ENCODE data around the gene CALCR. TPM values are rescaled to one million over a fixed set of nuclear protein-coding genes. Genes with fewer than 3 reads are reported as not detected.

CALCR gene
- polyA plus RNA-seq, 3 donors = not detected

- Histone ChIP-seq H3K79me2 (ENCODE audit: insufficient read depth, low read length) (no peaks in the 10 kb centered on the region), H3K4me1 (ENCODE audit: control insufficient read depth in 1 of 2, insufficient read depth in 2 of 2, low read length in 2 of 2) (no peaks in the 10 kb centered on the region), H3K27ac (ENCODE audit: low read depth in 1 of 2, low read length in 2 of 2) (no peak overlapping the region), H3K4me2 (replicated peaks; ENCODE audit: extremely low read depth, low read length, poor library complexity, severe bottlenecking) (no peak overlapping the region), H3K9me3 (replicated peaks in 1 of 2; ENCODE audit: control insufficient read depth in 1 of 2, insufficient read depth in 1 of 2, low read length in 2 of 2) (no peaks in the 10 kb centered on the region), H4K20me1 (ENCODE audit: insufficient read depth, low read length) (no peaks in the 10 kb centered on the region), H3K27me3 (ENCODE audit: control insufficient read depth in 2 of 2, insufficient read depth in 2 of 2, low read length in 2 of 2) (no peaks in the 10 kb centered on the region), H3K4me3 (replicated peaks in 1 of 3; ENCODE audit: low read depth in 2 of 3, low read length in 3 of 3) (no peak overlapping the region), H2AFZ (ENCODE audit: insufficient read depth, low read depth, low read length, poor library complexity, severe bottlenecking) (no peak overlapping the region), H3K36me3 (replicated peaks in 1 of 2; ENCODE audit: control insufficient read depth in 1 of 2, insufficient read depth in 2 of 2, low read length in 2 of 2) (no peaks in the 10 kb centered on the region), H3K9ac (ENCODE audit: insufficient read depth, low read length, poor library complexity, severe bottlenecking) (no peak overlapping the region)
- H3K27ac Mint-ChIP-seq = peak overlapping the region in 1 of 7 donors; percentile 60
- peaks cover 0 to 2% (median 0%) of the 10 kb centered on the region in 7 donors for H3K9me3 Mint-ChIP-seq
- H3K27me3 Mint-ChIP-seq (ENCODE audit: low read depth in 3 of 3) = peaks cover 0 to 5% (median 2%) of the 10 kb centered on the region in 3 donors
- DNase-seq = no peak
- H3K36me3 Mint-ChIP-seq = no peaks in the 10 kb centered on the region
- intact Hi-C loops (cut with micrococcal nuclease) = no loop called here
- H3K4me1 Mint-ChIP-seq = no peaks in the 10 kb centered on the region
- TF ChIP-seq CTCF (IDR thresholded peaks at IDR 0.05) = no peak
- no peak overlapping the region for H3K4me3 Mint-ChIP-seq
These were observed 198.9 kb downstream of the CALCR start for GRCh38 chr7:93375603-93376002.

Small RNAs within 50 kb of the gene (small RNA-seq; reads per million reads assigned to genes)
- not detected for gene MIR489 (ENCODE audit: insufficient read length, low read depth)
- gene MIR653 (ENCODE audit: insufficient read length, low read depth) = not detected

Measured in CD14-positive monocyte (primary cell).